GM12891 (cell line): Measurements from ENCODE around the gene LIN28B.

Experiments used
- POLR2A ChIP-seq: IDR thresholded peaks from 2 replicates; pipeline ENCODE4 v1.6.1; 2011; ENCODE audit warnings: low read depth, low read length, control low read depth
- POLR2AphosphoS5 ChIP-seq: IDR thresholded peaks from 2 replicates; pipeline ENCODE4 v1.6.1; 2011; ENCODE audit warnings: low read depth, low read length, control low read depth
- TAF1 ChIP-seq: IDR thresholded peaks from 2 replicates; pipeline ENCODE4 v1.6.1; 2011; ENCODE audit warnings: low read depth, low read length, control low read depth

- TF ChIP-seq TAF1 (no peak), POLR2A (no peak), POLR2AphosphoS5 (no peak)
Measured at GRCh38 chr6:104955491-104955890, 1.4 kb upstream of the LIN28B start.
